Loucy (cell line): ENCODE measurements around the gene SLC22A17.

Source experiments
- CTCF ChIP-seq: fragments of 200-600 bp; sonication (generic); conservative IDR thresholded peaks from 2 replicates; pipeline ENCODE4 v1.5.1; 2014; ENCODE audit warnings: mild to moderate bottlenecking, antibody characterized with exemption, low read length
- EZH2phosphoT487 ChIP-seq: fragments of 200-600 bp; IDR thresholded peaks from 2 replicates; pipeline ENCODE4 v1.6.1; 2018; ENCODE audit warnings: antibody characterized with exemption, mild to moderate bottlenecking, moderate library complexity, borderline replicate concordance

GRCh38 chr14:23316300-23316699, 36.4 kb downstream of the SLC22A17 start:
- TF ChIP-seq CTCF = no peak
- TF ChIP-seq EZH2phosphoT487 = no peak
